ENCODE measurements around the gene FHAD1. TPM values are rescaled to one million over a fixed set of nuclear protein-coding genes. Genes with fewer than 3 reads are reported as not detected.

Gene FHAD1
- total and polyA plus RNA-seq, 2 of the 13 experiments (the other 11 are each of a cell fraction or from before 2014, with no cell fraction given) = not detected

DNA sequence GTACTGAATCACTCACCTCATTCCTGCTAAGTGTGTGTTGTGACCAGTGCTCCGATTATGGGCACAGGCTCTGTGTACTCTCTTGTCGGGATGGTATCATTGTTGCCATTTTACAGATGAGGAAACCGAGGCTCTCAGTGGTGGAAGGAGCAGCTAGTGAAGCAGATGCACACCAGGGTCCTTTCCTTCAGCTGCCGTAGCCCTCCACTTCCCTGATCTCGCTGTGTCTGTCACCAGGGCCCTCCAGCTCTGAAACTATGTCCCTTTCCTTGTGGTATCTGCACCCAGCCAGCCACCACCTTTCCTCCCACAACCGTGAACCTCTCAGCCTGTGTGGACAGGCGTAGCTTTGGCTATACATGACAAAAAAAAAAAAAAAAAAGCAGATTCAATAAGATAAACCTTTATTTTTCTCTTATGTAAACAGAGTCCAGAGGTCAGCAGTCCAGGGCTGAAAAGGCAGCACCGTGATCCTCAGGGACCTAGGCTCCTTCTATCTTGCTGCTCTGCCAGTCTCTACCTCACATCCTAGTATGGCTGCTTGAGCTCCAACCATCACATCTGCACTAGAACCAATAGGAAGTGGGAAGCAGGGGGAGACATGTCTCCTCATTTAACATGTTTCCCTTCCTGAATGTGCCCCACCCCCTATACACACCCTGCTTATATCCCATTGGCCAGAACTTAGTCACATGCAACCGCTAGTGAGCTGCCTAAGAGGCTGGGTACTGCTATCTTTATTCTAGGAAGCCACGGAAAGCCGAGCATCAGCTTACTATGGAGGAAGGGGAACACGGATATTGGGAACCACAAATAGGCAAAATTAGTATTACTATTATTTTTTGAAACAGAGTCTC is 49.2 kb upstream of the FHAD1 start (continued):
- TF ChIP-seq, protein P1, sequence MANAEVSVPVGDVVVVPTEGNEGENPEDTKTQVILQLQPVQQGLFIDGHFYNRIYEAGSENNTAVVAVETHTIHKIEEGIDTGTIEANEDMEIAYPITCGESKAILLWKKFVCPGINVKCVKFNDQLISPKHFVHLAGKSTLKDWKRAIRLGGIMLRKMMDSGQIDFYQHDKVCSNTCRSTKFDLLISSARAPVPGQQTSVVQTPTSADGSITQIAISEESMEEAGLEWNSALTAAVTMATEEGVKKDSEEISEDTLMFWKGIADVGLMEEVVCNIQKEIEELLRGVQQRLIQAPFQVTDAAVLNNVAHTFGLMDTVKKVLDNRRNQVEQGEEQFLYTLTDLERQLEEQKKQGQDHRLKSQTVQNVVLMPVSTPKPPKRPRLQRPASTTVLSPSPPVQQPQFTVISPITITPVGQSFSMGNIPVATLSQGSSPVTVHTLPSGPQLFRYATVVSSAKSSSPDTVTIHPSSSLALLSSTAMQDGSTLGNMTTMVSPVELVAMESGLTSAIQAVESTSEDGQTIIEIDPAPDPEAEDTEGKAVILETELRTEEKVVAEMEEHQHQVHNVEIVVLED (CRISPR knock-in tag; IDR thresholded peaks at IDR 0.05; ENCODE audit: borderline replicate concordance) = no peak
- TF ChIP-seq, protein P2, sequence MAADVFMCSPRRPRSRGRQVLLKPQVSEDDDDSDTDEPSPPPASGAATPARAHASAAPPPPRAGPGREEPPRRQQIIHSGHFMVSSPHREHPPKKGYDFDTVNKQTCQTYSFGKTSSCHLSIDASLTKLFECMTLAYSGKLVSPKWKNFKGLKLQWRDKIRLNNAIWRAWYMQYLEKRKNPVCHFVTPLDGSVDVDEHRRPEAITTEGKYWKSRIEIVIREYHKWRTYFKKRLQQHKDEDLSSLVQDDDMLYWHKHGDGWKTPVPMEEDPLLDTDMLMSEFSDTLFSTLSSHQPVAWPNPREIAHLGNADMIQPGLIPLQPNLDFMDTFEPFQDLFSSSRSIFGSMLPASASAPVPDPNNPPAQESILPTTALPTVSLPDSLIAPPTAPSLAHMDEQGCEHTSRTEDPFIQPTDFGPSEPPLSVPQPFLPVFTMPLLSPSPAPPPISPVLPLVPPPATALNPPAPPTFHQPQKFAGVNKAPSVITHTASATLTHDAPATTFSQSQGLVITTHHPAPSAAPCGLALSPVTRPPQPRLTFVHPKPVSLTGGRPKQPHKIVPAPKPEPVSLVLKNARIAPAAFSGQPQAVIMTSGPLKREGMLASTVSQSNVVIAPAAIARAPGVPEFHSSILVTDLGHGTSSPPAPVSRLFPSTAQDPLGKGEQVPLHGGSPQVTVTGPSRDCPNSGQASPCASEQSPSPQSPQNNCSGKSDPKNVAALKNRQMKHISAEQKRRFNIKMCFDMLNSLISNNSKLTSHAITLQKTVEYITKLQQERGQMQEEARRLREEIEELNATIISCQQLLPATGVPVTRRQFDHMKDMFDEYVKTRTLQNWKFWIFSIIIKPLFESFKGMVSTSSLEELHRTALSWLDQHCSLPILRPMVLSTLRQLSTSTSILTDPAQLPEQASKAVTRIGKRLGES (CRISPR knock-in tag; IDR thresholded peaks at IDR 0.05; ENCODE audit: borderline replicate concordance) = no peak
- TF ChIP-seq TBX3 (IDR thresholded peaks at IDR 0.05; ENCODE audit: borderline replicate concordance) = no peak
- TF ChIP-seq ZNF557 (CRISPR knock-in tag; IDR thresholded peaks at IDR 0.05) = no peak
- TF ChIP-seq, protein P3, sequence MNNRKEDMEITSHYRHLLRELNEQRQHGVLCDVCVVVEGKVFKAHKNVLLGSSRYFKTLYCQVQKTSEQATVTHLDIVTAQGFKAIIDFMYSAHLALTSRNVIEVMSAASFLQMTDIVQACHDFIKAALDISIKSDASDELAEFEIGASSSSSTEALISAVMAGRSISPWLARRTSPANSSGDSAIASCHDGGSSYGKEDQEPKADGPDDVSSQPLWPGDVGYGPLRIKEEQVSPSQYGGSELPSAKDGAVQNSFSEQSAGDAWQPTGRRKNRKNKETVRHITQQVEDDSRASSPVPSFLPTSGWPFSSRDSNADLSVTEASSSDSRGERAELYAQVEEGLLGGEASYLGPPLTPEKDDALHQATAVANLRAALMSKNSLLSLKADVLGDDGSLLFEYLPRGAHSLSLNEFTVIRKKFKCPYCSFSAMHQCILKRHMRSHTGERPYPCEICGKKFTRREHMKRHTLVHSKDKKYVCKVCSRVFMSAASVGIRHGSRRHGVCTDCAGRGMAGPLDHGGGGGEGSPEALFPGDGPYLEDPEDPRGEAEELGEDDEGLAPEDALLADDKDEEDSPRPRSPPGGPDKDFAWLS (CRISPR knock-in tag; IDR thresholded peaks at IDR 0.05; ENCODE audit: borderline replicate concordance) = no peak
- no peak for TF ChIP-seq HOXA9 (CRISPR knock-in tag; IDR thresholded peaks at IDR 0.05; ENCODE audit: borderline replicate concordance)
- no peak for TF ChIP-seq NFRKB (IDR thresholded peaks at IDR 0.05)
- TF ChIP-seq, protein P4, sequence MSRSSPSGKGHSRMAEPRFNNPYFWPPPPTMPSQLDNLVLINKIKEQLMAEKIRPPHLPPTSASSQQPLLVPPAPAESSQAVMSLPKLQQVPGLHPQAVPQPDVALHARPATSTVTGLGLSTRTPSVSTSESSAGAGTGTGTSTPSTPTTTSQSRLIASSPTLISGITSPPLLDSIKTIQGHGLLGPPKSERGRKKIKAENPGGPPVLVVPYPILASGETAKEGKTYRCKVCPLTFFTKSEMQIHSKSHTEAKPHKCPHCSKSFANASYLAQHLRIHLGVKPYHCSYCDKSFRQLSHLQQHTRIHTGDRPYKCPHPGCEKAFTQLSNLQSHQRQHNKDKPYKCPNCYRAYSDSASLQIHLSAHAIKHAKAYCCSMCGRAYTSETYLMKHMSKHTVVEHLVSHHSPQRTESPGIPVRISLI (CRISPR knock-in tag; IDR thresholded peaks at IDR 0.05; ENCODE audit: borderline replicate concordance) = peak; percentile 76; the same call in 1 of the 2 replicates
- TF ChIP-seq SMAD9 (CRISPR knock-in tag; IDR thresholded peaks at IDR 0.05) = no peak
- TF ChIP-seq, protein P5, sequence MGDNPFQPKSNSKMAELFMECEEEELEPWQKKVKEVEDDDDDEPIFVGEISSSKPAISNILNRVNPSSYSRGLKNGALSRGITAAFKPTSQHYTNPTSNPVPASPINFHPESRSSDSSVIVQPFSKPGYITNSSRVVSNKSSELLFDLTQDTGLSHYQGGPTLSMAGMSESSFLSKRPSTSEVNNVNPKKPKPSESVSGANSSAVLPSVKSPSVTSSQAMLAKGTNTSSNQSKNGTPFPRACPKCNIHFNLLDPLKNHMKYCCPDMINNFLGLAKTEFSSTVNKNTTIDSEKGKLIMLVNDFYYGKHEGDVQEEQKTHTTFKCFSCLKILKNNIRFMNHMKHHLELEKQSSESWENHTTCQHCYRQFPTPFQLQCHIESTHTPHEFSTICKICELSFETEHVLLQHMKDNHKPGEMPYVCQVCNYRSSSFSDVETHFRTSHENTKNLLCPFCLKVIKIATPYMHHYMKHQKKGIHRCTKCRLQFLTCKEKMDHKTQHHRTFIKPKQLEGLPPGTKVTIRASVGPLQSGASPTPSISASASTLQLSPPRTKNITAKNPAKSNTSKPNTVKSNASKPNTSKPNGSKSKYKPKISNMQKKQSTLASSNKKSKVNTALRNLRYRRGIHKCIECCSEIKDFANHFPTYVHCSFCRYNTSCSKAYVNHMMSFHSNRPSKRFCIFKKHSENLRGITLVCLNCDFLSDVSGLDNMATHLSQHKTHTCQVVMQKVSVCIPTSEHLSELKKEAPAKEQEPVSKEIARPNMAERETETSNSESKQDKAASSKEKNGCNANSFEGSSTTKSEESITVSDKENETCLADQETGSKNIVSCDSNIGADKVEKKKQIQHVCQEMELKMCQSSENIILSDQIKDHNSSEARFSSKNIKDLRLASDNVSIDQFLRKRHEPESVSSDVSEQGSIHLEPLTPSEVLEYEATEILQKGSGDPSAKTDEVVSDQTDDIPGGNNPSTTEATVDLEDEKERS (CRISPR knock-in tag; IDR thresholded peaks at IDR 0.05) = no peak
- no peak for TF ChIP-seq ZFP62 (CRISPR knock-in tag; IDR thresholded peaks at IDR 0.05)
- TF ChIP-seq ZNF124 (CRISPR knock-in tag; IDR thresholded peaks at IDR 0.05) = no peak
- TF ChIP-seq ZNF296 (CRISPR knock-in tag; conservative IDR thresholded peaks at IDR 0.05) = no peak
- TF ChIP-seq SOX13 (IDR thresholded peaks at IDR 0.05) = no peak
- TF ChIP-seq SOX13 (CRISPR knock-in tag; conservative IDR thresholded peaks at IDR 0.05 in 1 of 2, IDR thresholded peaks at IDR 0.05 in 1 of 2) = 0 out of 4 replicates have a peak, but pooled peaks of 1 of the 2 experiments have one; percentile 27
- no peak for TF ChIP-seq NONO (IDR thresholded peaks at IDR 0.05)
- no peak for TF ChIP-seq NONO (CRISPR knock-in tag; conservative IDR thresholded peaks at IDR 0.05)

All from HepG2 (cell line).